Motor neuron (in vitro differentiated cells): Measurements from ENCODE around the gene SSBP3. TPM values are rescaled to one million over a fixed set of nuclear protein-coding genes. Genes with fewer than 3 reads are reported as not detected.
A peak's percentile ranks its signal among the peaks of the same experiment; 100 is the strongest.

Experiments used
- ATAC-seq, 8 experiments: fragments of 200-7000 bp; cut with Tn5 transposase; replicated peaks in 6 of 8; 2 replicates each; pipeline ENCODE4 v1.8.0; 2021; ENCODE audit warnings: mild to moderate bottlenecking in 8 of 8, moderate library complexity in 8 of 8
- H3K27ac ChIP-seq, 2 donors: fragments of 250-450 bp; sonication (Bioruptor Pico); 2 replicates each; pipeline ENCODE4 v1.9.0; 2021; ENCODE audit warnings: antibody characterized with exemption in 2 of 2, mild to moderate bottlenecking in 2 of 2, moderate library complexity in 1 of 2
- H3K4me1 ChIP-seq, 2 donors: fragments of 250-450 bp; sonication (Bioruptor Pico); replicated peaks in 1 of 2; 2 replicates each; pipeline ENCODE4 v1.6.1; 2021; ENCODE audit warnings: antibody characterized with exemption in 2 of 2, mild to moderate bottlenecking in 2 of 2, moderate library complexity in 1 of 2
- H3K4me3 ChIP-seq, 5 donors: fragments of 250-450 bp; sonication (Bioruptor Pico); 2 replicates each; pipeline ENCODE4 v1.9.0; 2021; ENCODE audit warnings: antibody characterized with exemption in 5 of 5, mild to moderate bottlenecking in 5 of 5, moderate library complexity in 4 of 5
- WGBS, 10 experiments: fragments of 450-650 bp; shearing (Covaris generic); methylation state at CpG; one replicate each; pipeline ENCODE4 v1.0.0; 2022; 5-methylcytosine and 5-hydroxymethylcytosine counted together
- in situ Hi-C, 9 experiments: fragments of 400-800 bp; cut with MboI; loops; one replicate each; pipeline ENCODE4 v1.15.0; 2021; ENCODE audit warnings: low sequenced_read_pairs in 9 of 9, low pct_unique_long_range_greater_than_20kb in 2 of 9; ENCODE audit not compliant: unreplicated experiment in 9 of 9
- total RNA-seq, 8 experiments: library from RNA; unstranded; fragments of 300-600 nt; gene quantifications; 2 replicates each; pipeline versions ENCODE4 v1.2.3 to v1.2.4, GENCODE V29; 2022

The SSBP3 gene
- total RNA-seq, 8 experiments from 2014 or later, result 11.3 to 183 (median 60.4) TPM

DNA sequence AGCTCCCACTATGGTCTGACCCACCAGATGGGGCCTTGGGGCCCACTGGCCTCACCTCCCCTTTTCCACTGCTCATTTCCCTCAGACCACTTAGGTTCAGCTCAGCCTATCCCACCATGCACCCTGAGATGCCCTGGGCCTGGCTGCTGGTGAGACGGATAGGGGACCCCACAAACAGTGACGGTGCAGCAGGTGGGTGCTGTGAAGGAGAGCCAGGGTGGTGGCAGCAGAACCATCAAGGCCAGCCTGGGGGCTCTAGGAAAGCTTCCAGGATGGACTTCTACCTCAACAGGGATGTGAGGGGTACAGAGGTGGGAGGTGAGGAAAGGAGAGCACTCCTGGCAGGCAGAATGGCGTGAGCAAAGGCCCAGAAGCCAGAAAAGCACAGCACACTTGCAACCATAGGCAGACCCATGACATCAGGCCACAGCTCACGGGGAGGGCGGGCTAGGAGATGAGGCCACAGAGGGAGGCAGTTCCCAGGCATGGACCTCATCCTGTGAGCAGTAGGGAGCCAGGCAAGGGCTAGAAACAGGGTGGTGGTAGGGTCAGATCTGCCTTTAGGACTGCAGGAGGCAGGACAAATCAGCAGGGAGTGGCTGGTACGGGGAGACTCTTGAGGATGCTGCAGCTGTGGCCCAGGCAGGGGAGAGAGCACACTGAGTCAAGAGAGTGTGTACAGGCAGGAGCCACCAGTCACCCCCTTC, 229.4 kb downstream of the SSBP3 start:
- H3K27ac ChIP-seq, result no peak overlapping the region
- in situ Hi-C loops, result no loop called here
- WGBS, 10 experiments, result 67 to 100% (median 93%) methylated on average over 1 to 5 of the region's 6 CpGs; no CpG with 5 or more reads in 6 of the 10 experiments
- H3K4me1 ChIP-seq, result peaks cover 21% of the 10 kb centered on the region in 2 donors
- ATAC-seq, result peak in 5 of 8 experiments; percentile 25 to 48 (median 42)
- no peak overlapping the region for H3K4me3 ChIP-seq

Other genes starting within 250 kb of the SSBP3 start
- gene CYB5RL, start 206.4 kb downstream of the SSBP3 start, total RNA-seq, result 1 to 10 TPM; 4.6 to 9.8 (median 5.9) TPM
- 100 to 1,000 TPM in 1 of 8 experiments, 10 to 100 TPM in 7; 49.7 to 101 (median 78.5) TPM for gene MRPL37, start 206.2 kb downstream of the SSBP3 start, total RNA-seq
- gene ACOT11, start 141.8 kb upstream of the SSBP3 start, total RNA-seq, result 1 to 10 TPM in 4 of 8 experiments, under 1 TPM in 4; 0.35 to 1.9 (median 0.93) TPM
- gene FAM151A, start 217.1 kb upstream of the SSBP3 start, total RNA-seq, result not detected
- 1 to 10 TPM in 2 of 8 experiments, under 1 TPM in 6; 0.05 to 2.1 (median 0.46) TPM for gene MROH7, start 235.4 kb upstream of the SSBP3 start, total RNA-seq